Measurements from ENCODE around the gene SDK2.
A peak's percentile ranks its signal among the peaks of the same experiment; 100 is the strongest.

SDK2 gene

GRCh38 chr17:73609060-73609459 lies 35.2 kb downstream of the SDK2 start:
- no peak for DNase-seq

- no peak for DNase-seq
These were observed 38.8 kb downstream of the SDK2 start for GRCh38 chr17:73605444-73605843.

- no peak for DNase-seq
These were observed 39.8 kb downstream of the SDK2 start for GRCh38 chr17:73604476-73604875.

- no peak for DNase-seq
These were observed 40.3 kb downstream of the SDK2 start for GRCh38 chr17:73603971-73604370.

- no peak for DNase-seq
These were observed 44.0 kb downstream of the SDK2 start for GRCh38 chr17:73600103-73600871.

- no peak for DNase-seq
These were observed 44.6 kb downstream of the SDK2 start for GRCh38 chr17:73599599-73599998.

- DNase-seq = no peak
These were observed 46.0 kb downstream of the SDK2 start for GRCh38 chr17:73598212-73598611.

- DNase-seq = no peak
These were observed 48.3 kb downstream of the SDK2 start for GRCh38 chr17:73595931-73596330.

GRCh38 chr17:73595479-73595878 lies 48.8 kb downstream of the SDK2 start:
- peak; percentile 2 for DNase-seq

- DNase-seq = no peak
These were observed 49.2 kb downstream of the SDK2 start for GRCh38 chr17:73595068-73595467.

- DNase-seq = no peak
These were observed 49.6 kb downstream of the SDK2 start for GRCh38 chr17:73594598-73594997.

- DNase-seq = no peak
These were observed 50.2 kb downstream of the SDK2 start for GRCh38 chr17:73594025-73594424.

- DNase-seq = no peak
These were observed 50.8 kb downstream of the SDK2 start for GRCh38 chr17:73593249-73593965.

GRCh38 chr17:73592501-73592961 lies 51.7 kb downstream of the SDK2 start:
- DNase-seq = peak; percentile 5

- DNase-seq = no peak
These were observed 52.2 kb downstream of the SDK2 start for GRCh38 chr17:73592079-73592415.

- DNase-seq = no peak
These were observed 52.8 kb downstream of the SDK2 start for GRCh38 chr17:73591296-73592078.

- DNase-seq = no peak
These were observed 54.8 kb downstream of the SDK2 start for GRCh38 chr17:73589363-73589980.

- no peak for DNase-seq
These were observed 55.4 kb downstream of the SDK2 start for GRCh38 chr17:73588891-73589290.

GRCh38 chr17:73588301-73588846 lies 55.9 kb downstream of the SDK2 start:
- DNase-seq = no peak

- no peak for DNase-seq
These were observed 57.2 kb downstream of the SDK2 start for GRCh38 chr17:73586921-73587602.

- DNase-seq = peak; percentile 27
These were observed 57.9 kb downstream of the SDK2 start for GRCh38 chr17:73586275-73586832.

GRCh38 chr17:73585583-73585982 lies 58.7 kb downstream of the SDK2 start:
- no peak for DNase-seq

Data from fibroblast of skin of right biceps (primary cell).